Measurements from ENCODE around the gene AVPR2.

Gene AVPR2

GRCh38 chrX:153956044-153956907 lies 51.8 kb downstream of the AVPR2 start:
- DNase-seq (ENCODE audit: low spot score in 2 of 2) (no peak), ATAC-seq (ENCODE audit: low read depth) (no peak)
- H3K27ac Mint-ChIP-seq: no peak overlapping the region
- peaks cover 7% of the 10 kb centered on the region for H3K36me3 Mint-ChIP-seq
- no peaks in the 10 kb centered on the region for H3K27me3 Mint-ChIP-seq
- no peak overlapping the region for H3K4me3 Mint-ChIP-seq
- peaks cover 3% of the 10 kb centered on the region for H3K4me1 Mint-ChIP-seq
- H3K9me3 Mint-ChIP-seq: no peaks in the 10 kb centered on the region
